SU-DHL-6 (cell line): ENCODE data around the gene SLC7A7.

Experiments used
- H2AFZ ChIP-seq: fragments of 200-600 bp; sonication (generic); 2 replicates; pipeline ENCODE4 v1.6.1; 2014; ENCODE audit warnings: low read depth, mild to moderate bottlenecking, moderate library complexity, mixed read lengths, antibody characterized with exemption, low read length; ENCODE audit not compliant: severe bottlenecking
- H3F3A ChIP-seq: fragments of 200-600 bp; shearing (Covaris generic); 2 replicates; pipeline ENCODE4 v1.6.0; 2016; ENCODE audit warnings: antibody characterized with exemption, mild to moderate bottlenecking; ENCODE audit not compliant: insufficient read depth
- H3K27ac ChIP-seq: fragments of 200-600 bp; sonication (generic); 2 replicates; pipeline ENCODE4 v1.5.1; 2016; ENCODE audit warnings: low read depth, mild to moderate bottlenecking, low read length, moderate library complexity, mixed read lengths
- H3K27me3 ChIP-seq: fragments of 200-600 bp; sonication (generic), shearing (Covaris generic); 2 replicates; pipeline ENCODE4 v1.6.0; 2014; ENCODE audit warnings: mild to moderate bottlenecking, low read length
- H3K36me3 ChIP-seq: fragments of 200-600 bp; sonication (generic); 2 replicates; pipeline ENCODE4 v1.6.1; 2014; ENCODE audit warnings: mild to moderate bottlenecking, low read length, mixed read lengths
- H3K4me2 ChIP-seq: fragments of 300-600, 200-600 bp; shearing (Covaris generic), sonication (generic); 2 replicates; pipeline ENCODE4 v1.6.0; 2014; ENCODE audit warnings: low read length, low read depth, mild to moderate bottlenecking; ENCODE audit not compliant: poor library complexity, severe bottlenecking
- H3K4me3 ChIP-seq: fragments of 200-600 bp; sonication (generic); 2 replicates; pipeline ENCODE4 v1.5.1; 2014; ENCODE audit warnings: antibody characterized with exemption, low read length, mild to moderate bottlenecking, mixed read lengths; ENCODE audit not compliant: insufficient read depth, poor library complexity, severe bottlenecking
- H3K79me2 ChIP-seq: fragments of 200-600 bp; sonication (generic); 2 replicates; pipeline ENCODE4 v1.6.1; 2014; ENCODE audit warnings: mild to moderate bottlenecking, low read length, moderate library complexity; ENCODE audit not compliant: insufficient read depth
- H3K9ac ChIP-seq: fragments of 200-600 bp; sonication (generic); 2 replicates; pipeline ENCODE4 v1.7.0; 2014; ENCODE audit warnings: mild to moderate bottlenecking, low read length
- H3K9me2 ChIP-seq: fragments of 200-600 bp; sonication (generic); replicated peaks from 2 replicates; pipeline ENCODE4 v1.6.1; 2014; ENCODE audit warnings: low read length; ENCODE audit not compliant: insufficient read depth
- H3K9me3 ChIP-seq: fragments of 200-600 bp; sonication (generic); 2 replicates; pipeline ENCODE4 v1.6.1; 2014; ENCODE audit warnings: low read length, mixed read lengths; ENCODE audit not compliant: insufficient read depth
- H4K20me1 ChIP-seq: fragments of 200-600 bp; sonication (generic); 2 replicates; pipeline ENCODE4 v1.6.1; 2014; ENCODE audit warnings: low read depth, mild to moderate bottlenecking, antibody characterized with exemption, low read length, moderate library complexity, mixed read lengths
- EZH2phosphoT487 ChIP-seq: fragments of 200-600 bp; sonication (generic), shearing (Covaris generic); conservative IDR thresholded peaks from 2 replicates; pipeline ENCODE4 v1.6.1; 2018; ENCODE audit warnings: mild to moderate bottlenecking, antibody characterized with exemption, low read length, moderate library complexity, mixed read lengths
- TF ChIP-seq, protein P1 (sequence below): fragments of 200-600 bp; sonication (generic); IDR thresholded peaks from one replicate; pipeline ENCODE4 v1.5.1; 2017; ENCODE audit warnings: antibody characterized with exemption, mild to moderate bottlenecking, low read length, moderate library complexity; ENCODE audit not compliant: insufficient read depth, poor library complexity, severe bottlenecking

The SLC7A7 gene

DNA sequence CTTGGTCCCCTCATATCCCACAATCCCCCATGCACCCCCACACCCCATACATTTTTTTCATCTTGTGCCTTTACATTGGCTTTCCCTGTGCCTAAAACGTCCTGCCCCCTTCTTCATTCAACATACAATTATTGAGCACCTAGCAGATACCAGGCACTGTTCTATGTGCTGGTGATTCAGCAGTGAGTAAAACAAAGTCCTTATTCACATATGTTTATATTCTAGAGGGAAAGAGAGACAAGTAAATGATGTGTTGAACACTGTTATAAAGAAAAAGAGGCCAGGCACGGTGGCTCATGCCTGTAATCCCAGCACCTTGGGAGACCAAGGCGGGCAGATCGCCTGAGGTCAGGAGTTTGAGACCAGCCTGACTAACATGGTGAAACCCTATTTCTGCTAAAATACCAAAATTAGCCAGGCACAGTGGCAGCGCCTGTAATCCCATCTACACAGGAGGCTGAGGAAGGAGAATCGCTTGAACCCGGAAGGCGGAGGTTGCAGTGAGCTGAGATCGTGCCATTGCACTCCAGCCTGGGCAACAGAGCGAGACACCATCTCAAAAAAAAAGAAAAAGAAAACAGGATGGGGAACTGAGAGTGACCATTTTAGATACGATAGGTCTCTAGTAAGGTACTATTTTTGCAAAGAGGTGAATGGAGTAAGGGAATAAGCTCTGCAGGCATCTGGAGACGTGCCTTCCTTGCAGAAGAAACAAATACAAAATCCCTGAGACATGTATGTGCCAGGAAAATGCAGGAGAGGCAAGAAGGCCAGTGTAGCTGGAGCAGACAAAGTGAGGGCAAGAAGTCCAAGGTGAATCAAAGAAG, 12.2 kb downstream of the SLC7A7 start:
- no peaks in the 10 kb centered on the region for H3K36me3 ChIP-seq
- H3K79me2 ChIP-seq: peaks cover 8% of the 10 kb centered on the region; the same call in 1 of the 2 replicates
- H3K9me3 ChIP-seq: no peaks in the 10 kb centered on the region
- H2AFZ ChIP-seq: no peak overlapping the region
- no peaks in the 10 kb centered on the region for H4K20me1 ChIP-seq
- H3K27me3 ChIP-seq: no peaks in the 10 kb centered on the region
- peak overlapping the region; percentile 48 for H3K4me2 ChIP-seq
- H3K4me3 ChIP-seq: no peak overlapping the region
- 0 out of 2 replicates have a peak, but pooled peaks cover 4% of the 10 kb centered on the region for H3F3A ChIP-seq
- TF ChIP-seq EZH2phosphoT487: no peak
- TF ChIP-seq, protein P1, sequence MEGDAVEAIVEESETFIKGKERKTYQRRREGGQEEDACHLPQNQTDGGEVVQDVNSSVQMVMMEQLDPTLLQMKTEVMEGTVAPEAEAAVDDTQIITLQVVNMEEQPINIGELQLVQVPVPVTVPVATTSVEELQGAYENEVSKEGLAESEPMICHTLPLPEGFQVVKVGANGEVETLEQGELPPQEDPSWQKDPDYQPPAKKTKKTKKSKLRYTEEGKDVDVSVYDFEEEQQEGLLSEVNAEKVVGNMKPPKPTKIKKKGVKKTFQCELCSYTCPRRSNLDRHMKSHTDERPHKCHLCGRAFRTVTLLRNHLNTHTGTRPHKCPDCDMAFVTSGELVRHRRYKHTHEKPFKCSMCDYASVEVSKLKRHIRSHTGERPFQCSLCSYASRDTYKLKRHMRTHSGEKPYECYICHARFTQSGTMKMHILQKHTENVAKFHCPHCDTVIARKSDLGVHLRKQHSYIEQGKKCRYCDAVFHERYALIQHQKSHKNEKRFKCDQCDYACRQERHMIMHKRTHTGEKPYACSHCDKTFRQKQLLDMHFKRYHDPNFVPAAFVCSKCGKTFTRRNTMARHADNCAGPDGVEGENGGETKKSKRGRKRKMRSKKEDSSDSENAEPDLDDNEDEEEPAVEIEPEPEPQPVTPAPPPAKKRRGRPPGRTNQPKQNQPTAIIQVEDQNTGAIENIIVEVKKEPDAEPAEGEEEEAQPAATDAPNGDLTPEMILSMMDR: no peak
- H3K27ac ChIP-seq: peak overlapping the region; percentile 76
- no peaks in the 10 kb centered on the region for H3K9me2 ChIP-seq
- peak overlapping the region; percentile 23; the same call in 1 of the 2 replicates for H3K9ac ChIP-seq

DNA sequence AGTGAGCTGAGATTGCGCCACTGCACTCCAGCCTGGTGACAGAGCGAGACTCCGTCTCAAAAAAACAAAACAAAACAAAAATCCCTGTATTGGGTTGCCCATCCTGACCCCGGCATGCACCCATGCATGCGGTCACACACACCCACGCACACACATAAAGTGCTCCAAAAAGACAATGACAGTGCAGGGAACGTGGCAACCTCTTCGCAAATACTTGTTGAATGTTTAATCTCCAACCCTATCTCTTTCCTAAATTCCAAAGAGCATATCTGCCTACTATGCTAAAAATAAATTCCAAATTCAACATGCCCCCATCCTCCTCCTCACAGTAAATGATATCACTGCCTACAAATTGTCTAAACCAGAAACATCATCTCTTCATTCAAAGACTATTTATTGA, 13.5 kb downstream of the SLC7A7 start:
- Histone ChIP-seq H3F3A (0 out of 2 replicates have a peak, but pooled peaks cover 4% of the 10 kb centered on the region), H3K27ac (no peak overlapping the region), H3K36me3 (no peaks in the 10 kb centered on the region), H3K9me3 (no peaks in the 10 kb centered on the region), H3K9me2 (no peaks in the 10 kb centered on the region), H4K20me1 (no peaks in the 10 kb centered on the region), H2AFZ (no peak overlapping the region), H3K79me2 (peaks cover 8% of the 10 kb centered on the region; the same call in 1 of the 2 replicates), H3K27me3 (no peaks in the 10 kb centered on the region), H3K4me3 (no peak overlapping the region), H3K4me2 (no peak overlapping the region), H3K9ac (no peak overlapping the region)
- TF ChIP-seq EZH2phosphoT487: no peak
- TF ChIP-seq, protein P1: no peak

GRCh38 chr14:22800346-22800745, 14.9 kb downstream of the SLC7A7 start:
- H3K9me2 ChIP-seq: no peaks in the 10 kb centered on the region
- H3K27me3 ChIP-seq: no peaks in the 10 kb centered on the region
- no peak overlapping the region for H3K27ac ChIP-seq
- TF ChIP-seq EZH2phosphoT487: no peak
- TF ChIP-seq, protein P1: no peak
- H4K20me1 ChIP-seq: no peaks in the 10 kb centered on the region
- H3K4me3 ChIP-seq: no peak overlapping the region
- peaks cover 8% of the 10 kb centered on the region; the same call in 1 of the 2 replicates for H3K79me2 ChIP-seq
- no peak overlapping the region for H2AFZ ChIP-seq
- H3K36me3 ChIP-seq: no peaks in the 10 kb centered on the region
- no peaks in the 10 kb centered on the region for H3K9me3 ChIP-seq
- H3K9ac ChIP-seq: no peak overlapping the region
- H3K4me2 ChIP-seq: no peak overlapping the region
- 0 out of 2 replicates have a peak, but pooled peaks cover 4% of the 10 kb centered on the region for H3F3A ChIP-seq
